Testis (tissue), 2 donors: ENCODE measurements around the gene ITPR2.

Source experiments
- CTCF ChIP-seq, 3 experiments: fragments of 450-650 bp in 2 of 3; fragments of 200-600 bp in 1 of 3; sonication (generic) in 1 of 3; IDR thresholded peaks; one replicate each; pipeline ENCODE4 v1.5.1; 2016 to 2019; ENCODE audit warnings: antibody characterized with exemption in 3 of 3, mild to moderate bottlenecking in 2 of 3, moderate library complexity in 1 of 3
- POLR2A ChIP-seq: fragments of 450-650 bp; IDR thresholded peaks from one replicate; pipeline ENCODE4 v1.6.1; 2017; ENCODE audit warnings: antibody characterized with exemption, mild to moderate bottlenecking, moderate library complexity

- TF ChIP-seq POLR2A (no peak), CTCF (IDR thresholded peaks at IDR 0.05) (no peak)
Observed at GRCh38 chr12:26367991-26368730, 464.8 kb downstream of the ITPR2 start.
